ENCODE measurements around the gene SUSD6.

DNA sequence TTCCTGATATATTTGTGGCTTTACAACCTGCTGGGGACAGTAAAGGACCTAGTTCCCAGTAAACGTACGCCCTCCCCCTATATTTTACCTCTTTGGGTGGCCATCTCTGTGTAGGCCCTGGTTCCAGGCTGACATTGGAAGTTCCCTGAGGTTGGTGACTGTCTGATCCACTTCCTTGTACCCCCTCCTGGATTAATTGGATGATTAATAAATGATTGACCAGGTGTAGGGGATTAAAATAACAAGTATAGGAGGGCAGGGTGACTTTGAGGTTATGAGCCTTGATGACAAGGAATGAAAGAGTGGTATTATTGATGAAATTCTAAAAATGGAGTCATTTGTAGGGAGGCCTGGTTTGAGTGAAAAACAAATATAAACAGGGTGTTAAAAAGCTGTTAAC is 9.6 kb downstream of the SUSD6 start:
- TF ChIP-seq, protein P1, sequence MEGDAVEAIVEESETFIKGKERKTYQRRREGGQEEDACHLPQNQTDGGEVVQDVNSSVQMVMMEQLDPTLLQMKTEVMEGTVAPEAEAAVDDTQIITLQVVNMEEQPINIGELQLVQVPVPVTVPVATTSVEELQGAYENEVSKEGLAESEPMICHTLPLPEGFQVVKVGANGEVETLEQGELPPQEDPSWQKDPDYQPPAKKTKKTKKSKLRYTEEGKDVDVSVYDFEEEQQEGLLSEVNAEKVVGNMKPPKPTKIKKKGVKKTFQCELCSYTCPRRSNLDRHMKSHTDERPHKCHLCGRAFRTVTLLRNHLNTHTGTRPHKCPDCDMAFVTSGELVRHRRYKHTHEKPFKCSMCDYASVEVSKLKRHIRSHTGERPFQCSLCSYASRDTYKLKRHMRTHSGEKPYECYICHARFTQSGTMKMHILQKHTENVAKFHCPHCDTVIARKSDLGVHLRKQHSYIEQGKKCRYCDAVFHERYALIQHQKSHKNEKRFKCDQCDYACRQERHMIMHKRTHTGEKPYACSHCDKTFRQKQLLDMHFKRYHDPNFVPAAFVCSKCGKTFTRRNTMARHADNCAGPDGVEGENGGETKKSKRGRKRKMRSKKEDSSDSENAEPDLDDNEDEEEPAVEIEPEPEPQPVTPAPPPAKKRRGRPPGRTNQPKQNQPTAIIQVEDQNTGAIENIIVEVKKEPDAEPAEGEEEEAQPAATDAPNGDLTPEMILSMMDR (IDR thresholded peaks at IDR 0.05), result no peak
- TF ChIP-seq, protein P2, sequence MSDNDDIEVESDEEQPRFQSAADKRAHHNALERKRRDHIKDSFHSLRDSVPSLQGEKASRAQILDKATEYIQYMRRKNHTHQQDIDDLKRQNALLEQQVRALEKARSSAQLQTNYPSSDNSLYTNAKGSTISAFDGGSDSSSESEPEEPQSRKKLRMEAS (IDR thresholded peaks at IDR 0.05; ENCODE audit: low read depth), result no peak
